HuH-7.5 (cell line): Measurements from ENCODE around the gene MOCOS.
"Not testable (repeated sequence)": the region's sequence is repeated elsewhere in the genome, so short reads cannot be mapped to it uniquely, and the experiment has no call there.

Experiments
- DNase-seq: peaks from one replicate; pipeline ENCODE4 v3.0.0; 2011; ENCODE audit warnings: low spot score

Gene MOCOS

DNA sequence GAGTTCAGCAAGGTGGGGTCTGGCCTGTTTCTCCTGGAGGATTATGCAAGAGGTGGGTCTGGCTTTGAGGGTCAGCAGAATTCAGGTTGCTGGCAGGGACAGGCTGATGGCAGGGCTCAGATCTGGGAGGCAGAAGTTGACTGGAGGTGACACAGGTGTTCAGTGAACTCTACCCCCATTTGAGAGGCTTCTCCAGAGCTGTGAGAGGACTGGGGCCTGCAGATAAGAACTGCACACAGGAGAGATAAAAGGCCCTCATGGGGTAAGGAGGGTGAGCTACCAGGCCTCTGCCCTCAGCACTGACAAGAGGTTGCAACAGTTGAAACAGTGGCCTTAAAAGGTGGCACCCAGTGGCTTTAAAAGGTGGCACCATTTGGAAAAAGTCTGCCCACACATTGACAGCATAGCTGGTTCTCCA lies 13.1 kb downstream of the MOCOS start:
- DNase-seq: no peak

DNA sequence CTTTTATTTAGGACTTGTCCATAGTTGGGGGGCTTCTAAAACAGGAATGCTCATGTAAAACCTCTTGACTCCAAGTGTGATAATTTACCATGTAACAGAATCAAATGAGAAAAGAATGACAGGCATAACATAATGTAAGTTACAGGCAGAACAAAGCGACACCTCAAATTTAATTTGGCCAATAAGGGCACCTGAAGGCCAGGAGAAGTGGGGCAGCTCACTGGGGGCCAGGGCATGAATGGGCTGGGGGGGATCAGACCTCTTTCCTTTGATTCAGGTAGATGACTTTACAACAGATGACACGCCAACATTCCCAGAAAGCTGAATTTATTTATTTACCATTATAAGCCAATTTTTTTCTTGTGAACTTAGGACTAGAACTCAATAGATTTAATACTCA lies 14.5 kb downstream of the MOCOS start:
- DNase-seq: no peak

DNA sequence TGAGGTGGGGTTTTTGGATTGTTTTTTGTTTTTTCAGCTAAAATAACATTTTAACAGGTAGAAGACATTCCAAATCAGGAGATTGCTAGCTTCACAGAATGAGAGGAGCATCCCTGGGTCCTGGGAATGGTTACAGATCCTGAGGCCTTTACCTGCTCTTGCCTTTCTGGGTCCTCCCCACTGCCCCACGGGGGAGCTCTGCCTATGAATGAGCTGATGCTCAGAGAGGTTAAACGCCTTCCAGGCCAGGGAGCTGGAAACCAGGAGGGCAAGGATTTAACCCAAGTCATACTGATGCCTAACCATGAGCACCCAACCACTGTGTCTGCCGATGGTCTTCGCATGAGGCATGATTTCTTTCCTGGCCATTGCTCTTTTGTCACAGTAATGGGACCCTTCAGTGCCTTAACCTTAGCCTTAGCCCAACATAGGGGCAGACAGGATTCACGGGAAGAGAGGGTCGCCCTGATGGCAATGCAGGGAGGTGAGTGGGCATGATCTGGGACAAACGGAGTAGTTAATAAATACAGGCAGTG lies 16.1 kb downstream of the MOCOS start:
- DNase-seq: no peak

DNA sequence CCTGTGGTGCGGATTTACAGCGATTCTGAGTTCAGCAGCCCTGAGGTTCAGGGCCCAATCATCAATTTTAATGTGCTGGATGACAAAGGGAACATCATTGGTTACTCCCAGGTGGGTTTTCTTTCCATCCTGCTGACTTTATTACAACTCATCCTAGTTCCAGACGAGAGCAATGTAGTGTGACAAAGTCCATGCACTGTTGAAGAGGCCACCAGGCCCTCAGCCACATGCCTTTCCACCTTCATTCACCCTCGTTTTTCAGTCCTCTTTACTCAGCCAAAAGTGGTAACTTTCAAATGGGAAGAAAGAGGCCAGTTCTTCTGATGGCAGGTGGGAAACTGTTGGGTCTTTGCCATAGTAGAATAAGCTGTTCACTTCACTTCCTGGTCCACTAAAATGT lies 17.9 kb downstream of the MOCOS start:
- DNase-seq: no peak

DNA sequence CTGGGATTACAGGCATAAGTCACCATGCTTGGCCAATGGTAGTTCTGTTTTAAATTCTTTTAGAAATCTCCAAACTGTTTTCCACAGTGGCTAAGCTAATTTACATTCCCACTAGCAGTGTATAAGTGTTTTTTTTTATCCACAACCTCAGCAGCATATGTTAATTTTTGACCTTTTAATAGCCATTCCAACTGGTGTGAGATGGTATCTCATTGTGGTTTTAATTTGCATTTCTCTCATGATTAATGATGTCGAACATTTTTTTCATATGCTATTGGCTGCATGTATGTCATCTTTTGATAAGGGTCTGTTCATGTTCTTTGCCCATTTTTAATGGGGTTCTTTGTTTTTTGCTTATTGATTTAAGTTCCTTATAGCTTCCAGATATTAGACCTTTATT lies 20.0 kb downstream of the MOCOS start:
- no peak for DNase-seq

DNA sequence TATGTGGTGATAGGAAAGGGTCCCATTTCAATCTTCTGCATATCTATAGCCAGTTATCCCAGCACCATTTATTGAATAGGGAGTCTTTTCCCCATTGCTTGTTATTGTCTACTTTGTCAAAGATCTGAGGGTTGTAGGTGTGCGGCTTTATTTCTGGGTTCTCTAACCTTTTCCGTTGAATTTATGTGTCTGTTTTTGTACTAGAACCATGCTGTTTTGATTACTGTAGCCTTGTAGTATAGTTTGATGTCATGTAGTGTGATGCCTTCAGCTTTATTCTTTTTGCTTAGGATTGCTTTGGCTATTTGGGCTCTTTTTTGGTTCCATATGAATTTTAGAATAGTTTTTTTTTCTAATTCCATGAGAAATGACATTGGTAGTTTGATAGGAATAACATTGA lies 20.7 kb downstream of the MOCOS start:
- not testable (repeated sequence) for DNase-seq

DNA sequence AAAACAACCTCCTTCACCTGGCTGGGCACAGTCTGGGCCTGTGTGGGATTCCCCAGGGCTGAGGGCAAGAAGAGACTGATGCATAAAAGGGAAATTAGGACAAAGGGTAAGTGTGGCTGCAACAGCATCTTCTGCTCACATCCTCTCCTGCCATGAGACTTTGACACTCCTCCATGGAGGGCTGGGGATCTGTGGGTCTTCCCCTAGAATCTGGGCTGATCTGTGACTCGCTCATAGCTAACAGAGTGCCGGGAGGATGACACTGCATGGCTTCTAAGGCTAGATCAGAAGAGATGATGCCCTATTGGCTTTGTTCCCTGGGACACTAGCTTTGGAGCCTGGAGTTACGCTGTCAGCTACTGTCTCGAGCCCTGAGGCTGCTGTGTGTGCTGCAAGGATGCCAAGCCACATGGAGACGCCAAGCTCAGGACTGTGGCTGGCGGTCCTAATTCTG lies 24.3 kb downstream of the MOCOS start:
- DNase-seq: no peak

DNA sequence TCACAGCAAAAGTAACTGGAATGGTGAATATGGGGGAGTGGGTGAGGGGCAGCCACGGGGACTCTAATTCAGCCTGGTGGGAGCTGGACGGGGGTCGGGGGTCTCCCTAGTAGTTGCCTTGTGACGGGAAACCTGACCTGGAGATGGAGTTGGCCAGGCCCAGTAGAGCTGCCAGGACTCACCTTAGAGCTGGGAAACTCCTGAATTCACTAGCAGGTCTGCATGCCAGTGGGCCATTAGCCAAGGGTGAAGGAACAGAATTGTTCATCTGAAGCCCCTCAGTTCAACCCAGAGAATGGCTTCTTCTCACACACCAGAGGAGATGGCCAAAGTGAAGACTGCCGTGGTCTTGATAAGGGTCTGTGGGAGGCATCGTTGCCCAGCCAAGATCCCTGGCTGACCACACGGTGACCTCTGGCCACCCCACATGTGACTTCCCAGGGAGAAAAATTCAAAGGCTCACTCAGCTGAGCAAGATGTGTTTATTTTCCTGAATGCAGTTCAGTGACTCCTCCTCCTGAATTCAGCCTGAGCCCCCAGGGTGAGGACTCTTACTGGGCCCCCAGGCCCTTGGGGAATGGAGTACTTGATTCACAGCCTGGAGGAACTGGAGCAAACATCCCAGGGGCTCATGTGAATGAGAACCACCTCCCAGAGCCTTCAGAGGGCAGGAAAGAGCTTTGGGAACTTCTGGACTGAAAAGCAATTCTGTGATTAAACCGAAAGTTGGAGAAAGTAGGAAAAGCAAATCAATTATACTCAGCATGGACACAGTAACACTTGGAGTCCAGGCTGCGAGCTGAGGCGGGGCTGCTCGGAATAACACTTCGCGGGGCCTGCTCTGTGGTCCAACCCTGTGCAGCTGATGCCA lies 25.2 kb downstream of the MOCOS start:
- no peak for DNase-seq

DNA sequence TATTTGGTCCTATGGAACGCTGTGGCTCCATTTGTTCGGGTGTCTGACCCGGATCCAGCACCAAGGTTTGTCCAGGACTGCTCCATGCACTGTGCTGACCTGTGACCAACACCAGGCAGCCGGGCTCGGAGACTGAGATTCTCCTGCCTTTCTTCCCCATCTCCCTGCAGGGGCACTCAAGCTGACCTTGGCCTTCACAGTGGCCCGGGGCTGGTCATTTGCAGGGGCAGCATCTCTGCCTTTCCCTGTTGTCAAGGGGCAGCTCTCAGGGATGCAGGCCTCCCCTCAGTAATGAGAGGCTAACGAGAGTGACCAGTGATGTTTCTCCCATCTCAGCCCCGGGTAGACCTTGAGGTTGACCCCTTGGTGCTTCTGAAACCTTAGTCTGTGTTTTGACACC lies 27.5 kb downstream of the MOCOS start:
- DNase-seq: no peak

DNA sequence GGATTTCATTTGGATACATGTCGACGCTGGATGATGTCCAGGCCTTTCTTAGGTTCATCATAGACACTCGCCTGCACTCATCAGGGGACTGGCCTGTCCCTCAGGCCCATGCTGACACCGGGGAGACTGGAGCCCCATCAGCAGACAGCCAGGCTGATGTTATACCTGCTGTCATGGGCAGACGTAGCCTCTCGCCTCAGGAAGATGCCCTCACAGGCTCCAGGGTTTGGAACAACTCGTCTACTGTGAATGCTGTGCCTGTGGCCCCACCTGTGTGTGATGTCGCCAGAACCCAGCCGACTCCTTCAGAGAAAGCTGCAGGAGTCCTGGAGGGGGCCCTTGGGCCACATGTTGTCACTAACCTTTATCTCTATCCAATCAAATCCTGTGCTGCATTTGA lies 28.3 kb downstream of the MOCOS start:
- DNase-seq: no peak

DNA sequence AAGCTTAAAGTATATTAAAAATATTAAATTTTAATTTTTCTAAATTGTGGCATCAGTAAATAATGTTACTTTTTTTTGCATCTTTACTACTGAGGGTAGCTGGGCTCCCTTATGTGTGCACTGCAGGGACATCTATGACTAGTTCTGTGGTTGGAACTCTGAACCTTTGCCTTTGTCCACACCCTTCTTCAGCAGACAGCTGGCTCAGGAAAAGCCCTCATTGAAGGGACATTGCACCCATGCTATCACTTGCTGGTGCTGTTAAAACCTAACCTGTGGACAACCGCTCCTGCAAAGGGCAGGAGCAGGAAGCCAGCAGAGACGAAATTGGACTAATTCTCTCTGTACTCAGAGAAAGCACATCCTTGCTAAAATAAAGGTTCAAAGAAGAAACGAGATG lies 30.1 kb downstream of the MOCOS start:
- DNase-seq: no peak

DNA sequence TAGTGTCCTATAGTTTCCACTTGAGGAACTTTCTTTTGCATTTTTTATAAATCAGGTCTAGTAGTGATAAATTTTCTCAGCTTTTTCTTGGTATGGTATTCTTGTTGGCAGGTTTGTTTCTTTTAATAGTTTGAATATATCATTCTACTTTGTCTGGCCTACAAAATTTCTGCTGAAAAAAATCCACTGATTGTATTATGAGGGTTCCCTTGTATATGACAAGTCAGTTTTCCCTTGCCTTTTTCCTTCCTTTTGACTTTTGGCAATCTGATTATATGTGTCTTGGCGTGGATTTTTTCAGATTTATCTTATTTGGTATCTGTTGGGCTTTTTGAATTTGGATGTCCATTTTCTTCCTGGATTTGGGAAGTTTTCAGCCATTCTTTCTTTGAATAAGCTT lies 41.9 kb downstream of the MOCOS start:
- DNase-seq: no peak

DNA sequence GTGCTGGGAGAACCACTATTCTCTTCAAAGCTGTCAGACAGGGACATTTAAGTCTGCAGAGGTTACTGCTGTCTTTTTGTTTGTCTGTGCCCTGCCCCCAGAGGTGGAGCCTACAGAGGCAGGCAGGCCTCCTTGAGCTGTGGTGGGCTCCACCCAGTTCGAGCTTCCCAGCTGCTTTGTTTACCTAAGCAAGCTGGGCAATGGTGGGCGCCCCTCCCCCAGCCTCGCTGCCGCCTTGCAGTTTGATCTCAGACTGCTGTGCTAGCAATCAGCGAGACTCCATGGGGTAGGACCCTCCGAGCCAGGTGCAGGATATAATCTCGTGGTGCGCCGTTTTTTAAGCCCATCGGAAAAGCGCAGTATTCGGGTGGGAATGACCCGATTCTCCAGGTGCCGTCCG lies 53.2 kb downstream of the MOCOS start:
- not testable (repeated sequence) for DNase-seq

DNA sequence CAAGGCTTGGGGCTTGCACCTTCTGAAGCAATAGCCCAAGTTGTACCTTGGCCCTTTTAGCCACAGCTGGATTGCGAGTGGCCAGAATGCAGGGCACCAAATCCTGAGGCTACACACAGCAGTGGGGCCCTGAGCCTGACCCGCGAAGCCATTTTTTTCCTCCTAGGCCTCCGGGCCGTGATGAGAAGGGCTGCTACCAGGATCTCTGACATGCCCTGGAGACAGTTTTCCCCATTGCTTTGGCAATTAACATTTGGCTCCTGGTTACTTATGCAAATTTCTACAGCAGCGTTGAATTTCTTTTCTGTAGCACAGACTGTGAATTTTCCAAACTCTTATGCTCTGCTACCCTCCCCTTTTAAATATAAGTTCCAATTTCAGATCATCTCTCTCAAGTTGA lies 54.5 kb downstream of the MOCOS start:
- no peak for DNase-seq

DNA sequence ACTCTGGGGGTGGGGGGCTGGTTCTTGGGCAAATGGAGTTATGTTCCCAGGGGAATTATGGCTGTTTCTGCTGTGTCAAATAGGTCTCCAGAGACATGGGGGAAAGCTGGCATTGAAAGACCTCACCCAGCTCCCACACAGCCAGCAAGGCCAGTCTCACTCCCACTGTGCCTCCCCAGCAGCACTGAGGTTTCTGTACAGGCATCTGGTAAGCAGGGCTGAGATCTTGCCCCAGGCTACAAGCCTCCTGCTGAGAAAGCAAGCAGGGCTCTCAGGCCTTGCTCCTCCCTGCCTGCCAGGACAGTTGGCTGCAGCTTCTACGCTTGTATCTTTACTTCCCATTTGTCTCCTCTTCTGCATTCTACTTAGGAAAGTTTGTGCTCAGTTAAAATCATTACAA lies 59.7 kb downstream of the MOCOS start:
- DNase-seq: no peak

DNA sequence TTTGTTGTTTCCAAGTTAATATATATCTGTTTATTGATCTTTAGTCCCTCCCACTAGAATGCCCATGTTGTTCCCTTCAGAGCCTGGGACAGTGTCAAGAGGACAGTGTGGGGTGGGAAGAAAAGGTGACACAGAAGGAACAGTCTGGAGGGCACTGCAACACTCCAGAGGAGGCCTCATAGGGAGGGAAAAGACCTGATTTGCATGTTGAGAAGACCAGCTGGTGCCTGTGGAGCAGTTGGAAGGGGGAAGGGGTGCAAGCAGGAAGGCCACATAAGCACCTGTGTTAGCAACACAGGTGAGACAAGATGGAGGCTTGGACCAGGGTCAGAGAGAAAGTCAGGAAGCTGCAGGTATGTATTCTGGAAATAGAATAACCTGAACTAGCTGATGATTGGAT lies 62.1 kb downstream of the MOCOS start:
- no peak for DNase-seq

DNA sequence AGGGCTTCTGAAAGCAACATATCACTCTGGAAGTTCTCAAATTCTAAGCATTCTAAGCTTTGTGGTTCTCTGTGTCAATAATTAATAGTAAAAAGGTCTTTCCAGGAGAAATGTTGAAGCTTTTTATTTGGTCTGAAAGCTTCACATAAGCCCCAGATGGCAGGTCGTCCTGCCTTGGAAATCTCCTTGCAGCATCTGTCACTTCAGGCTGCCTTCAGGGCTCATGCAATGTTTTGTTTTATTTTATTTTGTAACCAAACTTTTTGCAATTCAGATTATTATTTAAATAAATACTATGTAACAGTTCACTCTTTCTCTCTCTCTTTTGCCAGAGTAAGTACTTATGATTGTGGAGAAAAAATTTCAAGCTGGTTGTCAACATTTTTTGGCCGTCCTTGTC lies 63.5 kb downstream of the MOCOS start:
- DNase-seq: no peak

DNA sequence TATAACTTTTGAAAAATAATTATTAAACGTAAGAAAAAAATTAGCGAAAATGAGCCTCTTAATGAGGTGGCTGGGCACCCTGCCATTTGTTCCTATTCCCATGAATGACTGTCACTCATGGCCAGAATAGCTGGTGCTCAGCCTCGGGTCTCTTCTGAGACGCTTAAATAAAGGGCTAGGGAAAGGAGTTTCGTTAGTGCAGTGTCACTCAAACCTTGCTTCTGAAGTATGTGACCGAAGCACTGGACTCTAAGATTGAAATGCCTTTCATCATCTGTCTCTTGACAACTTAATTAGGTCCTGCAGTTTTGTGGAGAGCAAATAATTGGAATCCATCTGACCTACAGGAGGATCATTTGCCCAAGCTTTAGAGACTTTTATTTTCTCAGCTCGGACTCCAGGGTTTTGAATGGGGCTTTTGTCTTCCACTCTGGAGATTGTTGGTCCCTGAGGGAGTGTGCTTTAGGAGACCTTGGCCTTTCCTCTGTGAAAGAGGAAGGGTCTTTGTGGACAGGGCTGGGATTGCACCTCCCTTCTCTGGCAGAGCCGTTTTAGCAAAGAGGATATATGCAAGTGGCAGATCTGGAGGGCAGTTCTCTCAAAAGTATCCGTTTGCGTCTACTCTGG lies 67.9 kb downstream of the MOCOS start:
- no peak for DNase-seq

DNA sequence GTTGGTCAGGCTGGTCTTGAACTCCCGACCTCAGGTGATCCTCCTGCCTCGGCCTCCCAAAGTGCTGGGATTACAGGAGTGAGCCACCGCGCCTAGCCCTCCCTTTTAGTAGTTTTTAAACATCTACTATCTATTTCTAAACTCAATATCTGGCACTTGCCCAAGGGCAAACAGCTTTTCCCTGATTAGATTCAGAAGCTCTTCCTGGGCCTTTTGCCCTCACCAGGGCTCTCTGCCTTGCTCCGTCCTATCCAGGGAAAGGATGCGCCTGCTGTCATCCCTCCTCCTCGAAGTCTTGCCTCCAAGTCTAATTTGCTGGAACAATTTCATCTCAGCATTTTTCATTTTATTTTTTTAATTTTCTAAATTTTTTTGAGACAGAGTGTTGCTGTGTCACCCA lies 68.8 kb downstream of the MOCOS start:
- DNase-seq: no peak

DNA sequence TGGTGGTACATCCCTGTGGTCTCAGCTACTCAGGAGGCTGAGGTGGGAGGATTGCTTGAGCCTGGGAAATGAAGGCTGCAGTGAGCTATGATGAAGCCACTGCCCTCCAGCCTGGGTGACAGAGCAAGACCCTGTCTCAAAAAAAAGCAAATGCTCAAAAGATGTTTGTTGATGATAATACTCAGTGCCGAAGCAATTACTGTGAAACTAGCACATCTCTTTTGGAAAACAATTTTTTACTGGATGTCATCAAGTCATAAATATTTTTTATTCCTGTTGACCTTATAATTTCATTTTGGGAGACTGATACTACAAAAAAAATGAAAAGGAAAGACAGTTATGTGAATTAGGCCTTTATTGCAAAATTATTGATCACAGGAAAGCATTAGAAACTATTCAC lies 75.7 kb downstream of the MOCOS start:
- DNase-seq: no peak

DNA sequence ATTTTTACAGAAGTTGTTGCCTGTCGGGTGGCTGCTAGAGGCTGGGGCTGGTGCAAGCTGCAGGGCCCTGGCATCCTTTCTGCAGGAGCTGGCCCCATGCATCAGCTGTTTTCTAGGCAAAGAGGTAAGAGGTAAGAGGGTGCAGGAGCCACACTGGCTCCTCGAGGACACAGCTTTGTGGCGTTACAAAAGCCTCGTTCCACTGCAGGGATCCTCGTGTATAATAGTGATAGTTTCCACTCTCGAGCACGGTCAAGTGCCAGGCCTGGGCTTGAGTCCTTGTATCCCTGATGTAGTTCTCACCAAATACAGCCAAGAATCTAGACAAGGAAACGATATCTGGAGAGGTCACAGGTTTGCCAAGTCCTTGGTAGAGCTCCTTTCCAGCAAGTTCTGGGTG lies 77.0 kb downstream of the MOCOS start:
- no peak for DNase-seq

DNA sequence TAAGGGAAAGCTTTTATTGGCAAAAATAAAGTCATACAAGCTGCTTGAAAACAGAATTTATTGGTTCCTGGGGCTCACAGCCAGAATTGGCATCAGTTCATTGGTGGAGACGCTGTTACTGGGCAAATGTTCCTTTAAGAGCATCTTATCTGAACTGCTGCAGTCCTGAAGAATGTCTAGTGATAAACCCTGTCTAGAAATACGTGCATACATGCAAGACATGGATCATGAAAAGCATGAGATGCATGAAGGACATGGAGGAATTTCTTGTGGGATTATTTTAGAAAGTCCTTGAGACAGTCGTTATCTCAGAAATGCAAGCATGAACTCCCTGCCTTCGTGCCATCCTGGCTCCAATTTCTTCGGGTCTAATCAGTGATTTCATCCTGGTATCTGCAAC lies 77.7 kb downstream of the MOCOS start:
- no peak for DNase-seq

DNA sequence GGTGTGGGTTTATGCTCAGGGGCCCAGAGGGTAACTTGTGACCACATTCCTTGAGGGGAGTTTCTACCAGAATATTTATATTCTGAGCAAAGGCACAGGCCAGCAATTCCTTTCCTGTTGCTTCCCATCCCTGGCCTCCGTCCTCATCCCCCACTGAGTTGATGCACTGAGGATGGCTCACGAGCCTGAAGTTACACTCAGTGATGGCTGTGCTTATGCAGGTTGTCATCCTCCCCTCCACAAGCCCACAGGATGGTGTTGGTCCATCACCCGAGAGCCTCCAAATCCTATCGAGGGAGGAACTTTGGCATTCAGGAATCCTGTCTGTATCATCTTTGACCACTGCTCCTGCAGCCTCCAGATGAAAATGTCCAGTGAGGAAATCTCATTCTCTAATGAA lies 81.9 kb downstream of the MOCOS start:
- DNase-seq: no peak

DNA sequence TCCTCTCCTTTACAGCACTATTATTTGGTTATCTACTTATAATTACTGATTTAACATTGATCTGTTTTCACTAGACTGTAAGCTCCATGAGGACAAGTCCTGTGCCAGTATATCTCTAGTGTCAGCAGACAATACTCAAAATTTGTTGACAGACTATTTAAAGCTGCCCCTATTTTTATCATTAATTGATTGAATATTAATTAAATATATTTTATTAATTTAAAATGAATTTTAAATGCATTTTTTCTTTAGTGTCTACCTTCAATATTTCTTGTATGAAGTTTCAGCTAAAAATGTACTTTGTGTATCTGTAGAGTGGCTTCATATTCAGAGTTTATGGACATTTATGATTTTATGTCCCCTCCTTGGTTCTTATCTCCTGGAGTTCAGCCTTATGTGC lies 83.9 kb downstream of the MOCOS start:
- no peak for DNase-seq
